Mesothelial cell of epicardium (in vitro differentiated cells): ENCODE data around the gene MX2. TPM values are rescaled to one million over a fixed set of nuclear protein-coding genes. Genes with fewer than 3 reads are reported as not detected.

Experiments used
- DNase-seq, 2 experiments: peaks; one replicate each; pipeline ENCODE4 v3.0.0; 2021; ENCODE audit warnings: low spot score in 2 of 2; ENCODE audit not compliant: unreplicated experiment in 2 of 2
- H3K27ac Mint-ChIP-seq: 2 replicates; pipeline ENCODE4 v1.8.0; 2021; ENCODE audit warnings: mixed read lengths
- H3K27me3 Mint-ChIP-seq: 2 replicates; pipeline ENCODE4 v1.8.0; 2021; ENCODE audit warnings: low read depth, mixed read lengths
- H3K36me3 Mint-ChIP-seq: 2 replicates; pipeline ENCODE4 v1.8.0; 2021; ENCODE audit warnings: mixed read lengths
- H3K4me1 Mint-ChIP-seq: 2 replicates; pipeline ENCODE4 v1.8.0; 2021; ENCODE audit warnings: mixed read lengths
- H3K4me3 Mint-ChIP-seq: 2 replicates; pipeline ENCODE4 v1.8.0; 2021; ENCODE audit warnings: mild to moderate bottlenecking, moderate library complexity, mixed read lengths
- H3K9me3 Mint-ChIP-seq: 2 replicates; pipeline ENCODE4 v1.8.0; 2021; ENCODE audit warnings: mixed read lengths
- total RNA-seq: library from RNA; stranded (reverse); gene quantifications from 3 replicates; pipeline ENCODE4 v1.2.1, GENCODE V29; 2021
- TF ChIP-seq, protein P1 (sequence below): fragments of 200-600 bp; sonication (generic); IDR thresholded peaks from one replicate; pipeline ENCODE4 v1.5.0; 2021; ENCODE audit warnings: antibody characterized with exemption; ENCODE audit not compliant: unreplicated experiment

The MX2 gene
- total RNA-seq, 1 donor from 2014 or later = 3.2 TPM

- H3K4me1 Mint-ChIP-seq = no peaks in the 10 kb centered on the region
- H3K36me3 Mint-ChIP-seq = peaks cover 34% of the 10 kb centered on the region
- TF ChIP-seq, protein P1, sequence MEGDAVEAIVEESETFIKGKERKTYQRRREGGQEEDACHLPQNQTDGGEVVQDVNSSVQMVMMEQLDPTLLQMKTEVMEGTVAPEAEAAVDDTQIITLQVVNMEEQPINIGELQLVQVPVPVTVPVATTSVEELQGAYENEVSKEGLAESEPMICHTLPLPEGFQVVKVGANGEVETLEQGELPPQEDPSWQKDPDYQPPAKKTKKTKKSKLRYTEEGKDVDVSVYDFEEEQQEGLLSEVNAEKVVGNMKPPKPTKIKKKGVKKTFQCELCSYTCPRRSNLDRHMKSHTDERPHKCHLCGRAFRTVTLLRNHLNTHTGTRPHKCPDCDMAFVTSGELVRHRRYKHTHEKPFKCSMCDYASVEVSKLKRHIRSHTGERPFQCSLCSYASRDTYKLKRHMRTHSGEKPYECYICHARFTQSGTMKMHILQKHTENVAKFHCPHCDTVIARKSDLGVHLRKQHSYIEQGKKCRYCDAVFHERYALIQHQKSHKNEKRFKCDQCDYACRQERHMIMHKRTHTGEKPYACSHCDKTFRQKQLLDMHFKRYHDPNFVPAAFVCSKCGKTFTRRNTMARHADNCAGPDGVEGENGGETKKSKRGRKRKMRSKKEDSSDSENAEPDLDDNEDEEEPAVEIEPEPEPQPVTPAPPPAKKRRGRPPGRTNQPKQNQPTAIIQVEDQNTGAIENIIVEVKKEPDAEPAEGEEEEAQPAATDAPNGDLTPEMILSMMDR = no peak
- H3K27ac Mint-ChIP-seq = no peak overlapping the region
- peaks cover 26% of the 10 kb centered on the region for H3K27me3 Mint-ChIP-seq
- H3K4me3 Mint-ChIP-seq = no peak overlapping the region
- H3K9me3 Mint-ChIP-seq = peaks cover 13% of the 10 kb centered on the region
- DNase-seq = no peak
Measured at GRCh38 chr21:41429925-41430491, 68.2 kb downstream of the MX2 start.

- Mint-ChIP-seq H3K27ac (no peak overlapping the region), H3K4me3 (no peak overlapping the region), H3K36me3 (peaks cover 51% of the 10 kb centered on the region), H3K9me3 (peaks cover 23% of the 10 kb centered on the region), H3K4me1 (no peaks in the 10 kb centered on the region), H3K27me3 (peaks cover 19% of the 10 kb centered on the region)
- TF ChIP-seq, protein P1 = no peak
- no peak for DNase-seq
Measured at GRCh38 chr21:41431788-41432548, 70.1 kb downstream of the MX2 start.

DNA sequence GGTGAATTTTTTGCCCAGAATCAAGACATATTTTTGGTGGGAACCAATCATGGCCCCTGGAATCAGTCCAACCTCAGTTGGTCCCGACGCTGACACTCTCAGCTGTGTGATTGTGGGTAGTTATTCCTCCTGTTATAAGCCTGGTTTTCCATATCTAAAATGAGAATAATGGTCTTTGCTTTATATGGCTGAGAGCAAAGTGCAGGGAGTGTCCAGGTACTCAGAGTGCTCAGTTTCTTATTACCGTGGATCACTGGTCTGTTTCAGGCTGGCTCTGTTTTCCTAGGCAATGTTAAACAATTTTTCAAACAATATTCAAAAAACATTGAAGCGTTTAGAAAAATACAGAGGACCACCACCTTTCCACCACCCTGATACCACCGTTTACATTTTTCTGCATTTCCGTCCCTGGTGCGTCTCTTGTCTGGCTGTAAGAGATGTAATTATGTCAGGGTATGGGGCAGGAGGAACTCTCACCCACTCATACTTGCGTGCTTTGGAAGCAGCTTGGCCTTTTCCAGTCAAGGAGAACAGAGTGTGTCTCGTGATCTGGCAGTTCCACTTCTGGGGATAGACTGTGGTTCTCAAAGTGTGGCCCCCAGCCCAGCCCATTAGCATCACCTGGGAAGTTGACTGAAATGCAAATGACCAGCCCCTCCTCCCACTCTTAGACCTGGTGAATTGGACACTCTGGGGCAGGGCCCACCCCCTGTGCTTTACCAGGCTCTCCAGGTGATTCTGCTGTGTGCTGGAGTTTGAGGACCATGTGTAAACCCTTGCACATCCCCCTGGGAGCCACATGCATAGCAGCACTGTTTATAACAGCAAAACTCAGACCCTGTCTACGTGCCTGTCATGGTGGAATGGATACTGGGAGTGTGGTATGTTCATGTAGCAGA lies 71.0 kb downstream of the MX2 start:
- TF ChIP-seq, protein P1 = no peak
- no peak overlapping the region for H3K27ac Mint-ChIP-seq
- H3K9me3 Mint-ChIP-seq = peaks cover 23% of the 10 kb centered on the region
- H3K4me3 Mint-ChIP-seq = no peak overlapping the region
- DNase-seq = no peak
- peaks cover 11% of the 10 kb centered on the region for H3K27me3 Mint-ChIP-seq
- no peaks in the 10 kb centered on the region for H3K4me1 Mint-ChIP-seq
- peaks cover 51% of the 10 kb centered on the region for H3K36me3 Mint-ChIP-seq

DNA sequence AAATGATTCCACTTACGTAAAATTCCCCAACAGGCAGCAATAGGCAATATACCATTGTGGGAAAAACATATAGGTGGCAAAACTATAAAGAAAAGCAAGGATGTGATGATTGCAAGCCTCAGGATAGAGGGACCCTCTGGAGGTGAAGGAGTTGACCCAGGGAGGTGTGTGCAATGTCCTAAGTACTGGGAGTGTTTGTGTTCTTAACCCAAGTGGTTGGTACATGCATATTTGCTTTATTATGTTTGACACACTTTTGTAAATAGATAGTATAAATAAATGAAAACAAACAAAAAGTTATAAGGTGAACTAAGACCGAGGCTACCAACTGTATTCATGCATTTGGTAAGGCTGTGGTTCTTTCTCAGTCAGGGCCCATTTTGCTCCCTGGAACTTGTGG lies 71.7 kb downstream of the MX2 start:
- TF ChIP-seq, protein P1 = no peak
- Mint-ChIP-seq H3K9me3 (peaks cover 23% of the 10 kb centered on the region), H3K27me3 (peaks cover 4% of the 10 kb centered on the region), H3K4me1 (no peaks in the 10 kb centered on the region), H3K4me3 (no peak overlapping the region), H3K27ac (no peak overlapping the region), H3K36me3 (peaks cover 51% of the 10 kb centered on the region)
- DNase-seq = no peak

GRCh38 chr21:41435706-41436105 lies 73.9 kb downstream of the MX2 start:
- Mint-ChIP-seq H3K4me1 (no peaks in the 10 kb centered on the region), H3K27me3 (no peaks in the 10 kb centered on the region), H3K36me3 (peaks cover 52% of the 10 kb centered on the region), H3K4me3 (no peak overlapping the region), H3K27ac (no peak overlapping the region), H3K9me3 (peaks cover 23% of the 10 kb centered on the region)
- no peak for DNase-seq
- TF ChIP-seq, protein P1 = no peak
